GM12878 (cell line): Measurements from ENCODE around the gene ATP5F1D. TPM values are rescaled to one million over a fixed set of nuclear protein-coding genes. Genes with fewer than 3 reads are reported as not detected.
A peak's percentile ranks its signal among the peaks of the same experiment; 100 is the strongest.

Experiments used
- ATAC-seq: fragments of 200-7000 bp; cut with Tn5 transposase; 3 replicates; pipeline ENCODE4 v1.9.1; 2020; ENCODE audit warnings: mild to moderate bottlenecking, moderate library complexity
- BruUV-seq: library from RNA; stranded (reverse); fragments of 400-500 nt; replicated peaks from 2 replicates; lab custom pipeline; 2021; lab: Mats Ljungman, UMichigan
- CTCF ChIA-PET: fragments of 300-600 bp; sonication (Branson Sonifier 250); formaldehyde crosslinking; extraction: SDS; loops from one replicate; lab custom pipeline; 2021; ENCODE audit warnings: inconsistent platforms; lab: Yijun Ruan, JAX
- POLR2A ChIA-PET: fragments of 350-600 bp; formaldehyde crosslinking; extraction: SDS; loops from one replicate; lab custom pipeline; 2021; ENCODE audit warnings: inconsistent platforms; lab: Charles Lee
- RAD21 ChIA-PET: fragments of 300-600 bp; sonication (Branson Sonifier 250); formaldehyde crosslinking; loops from one replicate; lab custom pipeline; 2023; ENCODE audit warnings: antibody characterized with exemption; ENCODE audit not compliant: unreplicated experiment; lab: Charles Lee
- SMC1A ChIA-PET: fragments of 300-600 bp; sonication (Branson Sonifier 250); formaldehyde crosslinking; loops from one replicate; lab custom pipeline; 2023; ENCODE audit not compliant: unreplicated experiment, uncharacterized antibody; lab: Charles Lee
- DNase-seq: peaks from one replicate; pipeline ENCODE4 v3.0.0-alpha.2; 2011; ENCODE audit warnings: low read depth, low spot score
- FAIRE-seq: peaks from 3 replicates; lab custom pipeline; 2011; peaks lifted over from hg19 to GRCh38; lab: Jason Lieb, UNC
- H2AFZ ChIP-seq: 2 replicates; pipeline ENCODE4 v1.6.0; 2011; ENCODE audit warnings: low read depth, low read length, control low read depth; ENCODE audit not compliant: control insufficient read depth
- H3K27ac ChIP-seq: 2 replicates; pipeline ENCODE4 v1.5.1; 2011; ENCODE audit warnings: control low read depth; ENCODE audit not compliant: control insufficient read depth, insufficient read depth
- H3K27me3 ChIP-seq, 2 experiments: replicated peaks in 1 of 2; 2 replicates each; pipeline versions ENCODE4 v1.6.0 to v1.6.1; 2011; ENCODE audit warnings: low read length in 1 of 2; ENCODE audit not compliant: control insufficient read depth in 2 of 2, insufficient read depth in 2 of 2
- H3K36me3 ChIP-seq, 2 experiments: 2 replicates each; pipeline ENCODE4 v1.5.1; 2011; ENCODE audit warnings: low read length in 1 of 2; ENCODE audit not compliant: control insufficient read depth in 2 of 2, insufficient read depth in 2 of 2
- H3K4me1 ChIP-seq: 2 replicates; pipeline ENCODE4 v1.6.1; 2011; ENCODE audit warnings: mild to moderate bottlenecking, low read length, moderate library complexity, mixed read lengths; ENCODE audit not compliant: control insufficient read depth, insufficient read depth
- H3K4me2 ChIP-seq: 2 replicates; pipeline ENCODE4 v1.6.0; 2011; ENCODE audit warnings: control low read depth; ENCODE audit not compliant: control insufficient read depth, insufficient read depth
- H3K4me3 ChIP-seq: fragments of 200-600 bp; sonication (generic); 2 replicates; pipeline ENCODE4 v1.5.1; 2016
- H3K79me2 ChIP-seq: 2 replicates; pipeline ENCODE4 v1.6.0; 2011; ENCODE audit warnings: low read length; ENCODE audit not compliant: control insufficient read depth, insufficient read depth
- H3K9ac ChIP-seq: 2 replicates; pipeline ENCODE4 v1.8.0; 2011; ENCODE audit warnings: low read length, control low read depth, mixed read lengths; ENCODE audit not compliant: control insufficient read depth, insufficient read depth
- H3K9me3 ChIP-seq: replicated peaks from 3 replicates; pipeline ENCODE4 v1.5.1; 2011; ENCODE audit warnings: mild to moderate bottlenecking, low read length; ENCODE audit not compliant: control insufficient read depth, insufficient read depth
- H4K20me1 ChIP-seq: 2 replicates; pipeline ENCODE4 v1.6.0; 2011; ENCODE audit not compliant: control insufficient read depth, insufficient read depth
- NR2F1 ChIP-seq: fragments of 450-650 bp; conservative IDR thresholded peaks from 2 replicates; pipeline ENCODE4 v1.6.1; 2017; ENCODE audit warnings: mild to moderate bottlenecking
- POLR2AphosphoS5 ChIP-seq: IDR thresholded peaks from 2 replicates; pipeline ENCODE4 v1.6.1; 2011; ENCODE audit warnings: mild to moderate bottlenecking, low read length, inconsistent platforms
- RCOR1 ChIP-seq: conservative IDR thresholded peaks from 2 replicates; pipeline ENCODE4 v1.6.1; 2012; ENCODE audit warnings: low read depth, low read length, improper control_type of control experiment
- WGBS: methylation state at CpG from one replicate; pipeline ENCODE4 v1.1.6; 2016; ENCODE audit warnings: low lambda C conversion rate; ENCODE audit not compliant: insufficient replicate concordance, insufficient coverage; ENCODE audit errors: missing lambda C conversion rate; 5-methylcytosine and 5-hydroxymethylcytosine counted together
- in situ Hi-C: fragments of 300-500 bp; cut with MboI; formaldehyde crosslinking; loops from 9 replicates; pipeline ENCODE4 v1.14.3; 2018; ENCODE audit warnings: mixed read lengths
- intact Hi-C: fragments of 100-400 bp; cut with micrococcal nuclease; formaldehyde crosslinking; loops from one replicate; pipeline ENCODE4 v1.14.2; 2022; ENCODE audit not compliant: unreplicated experiment
- polyA plus RNA-seq, 11 experiments: library from polyadenylated mRNA; depleted of rRNA in 4 of 11; unstranded in 6 of 11; stranded (reverse) in 5 of 11; fragments of >200 nt; fragmentation: Nextera tagmentation in 4 of 11; fragmentation: Illumina TruSeq in 1 of 11; extraction: Ambion mirVana in 4 of 11; extraction: Trizol in 1 of 11; gene quantifications; 1 replicate in 1 of 11; 2 replicates in 10 of 11; pipeline versions ENCODE4 v1.2.1 to v1.2.3, GENCODE V29; 2011 to 2016; ENCODE audit warnings: inconsistent platforms in 2 of 11, missing spikeins in 2 of 11, low read depth in 1 of 11
- total RNA-seq, 4 experiments: library from RNA; depleted of rRNA in 3 of 4; stranded (reverse); fragments of >200 nt in 3 of 4; fragmentation: Illumina TruSeq in 1 of 4; extraction: Trizol in 1 of 4; gene quantifications; 2 replicates each; pipeline versions ENCODE4 v1.2.1 to v1.2.3, GENCODE V29; 2013 to 2021

Gene ATP5F1D
- total and polyA plus RNA-seq, 10 of the 15 experiments (the other 5 are each of a cell fraction or from before 2014, with no cell fraction given), result 7.2 to 357 (median 49.5) TPM

GRCh38 chr19:1254530-1255185, 13.1 kb downstream of the ATP5F1D start:
- no TSS peak for BruUV-seq
- CTCF ChIA-PET, result interaction anchor here (2.3 kb wide), 2 partner anchors 11 kb away, joined by 17 to 26 read pairs; no protein-coding TSS in a partner anchor
- intact Hi-C loops, result no loop called here
- H3K4me2 ChIP-seq, result no peak overlapping the region
- FAIRE-seq (no peak), ATAC-seq (no peak), DNase-seq (no peak)
- no peak overlapping the region for H2AFZ ChIP-seq
- peaks cover 14 to 29% of the 10 kb centered on the region in 2 experiments; a peak in 3 of 4 replicates for H3K36me3 ChIP-seq
- H3K9ac ChIP-seq, result no peak overlapping the region
- no peaks in the 10 kb centered on the region for H3K9me3 ChIP-seq
- RAD21 ChIA-PET, result interaction anchor here (0.5 kb wide), 1 partner anchor 60 kb away, joined by 5 read pairs; no protein-coding TSS in a partner anchor
- H3K27ac ChIP-seq, result no peak overlapping the region
- peaks cover 65% of the 10 kb centered on the region for H3K79me2 ChIP-seq
- peaks cover 18% of the 10 kb centered on the region for H3K4me1 ChIP-seq
- 94% methylated on average over 18 of the region's 20 CpGs for WGBS
- in situ Hi-C loops, result no loop called here
- SMC1A ChIA-PET, result interaction anchor here (0.9 kb wide), 1 partner anchor 12 kb away, joined by 3 read pairs; no protein-coding TSS in a partner anchor
- H3K4me3 ChIP-seq, result no peak overlapping the region
- peak; percentile 19; the same call in 1 of the 2 replicates for TF ChIP-seq NR2F1
- TF ChIP-seq POLR2AphosphoS5, result peak; percentile 48; the same call in 1 of the 2 replicates
- no peak for TF ChIP-seq RCOR1
- no peaks in the 10 kb centered on the region for H3K27me3 ChIP-seq
- H4K20me1 ChIP-seq, result no peaks in the 10 kb centered on the region
- POLR2A ChIA-PET, result interaction anchor here (2.1 to 2.3 kb wide), 3 partner anchors 10 to 15 kb away, joined by 9 to 14 read pairs (median 13); partner anchors contain the start of gene CIRBP
